Trophoblast cell (in vitro differentiated cells and primary cell): ENCODE data around the gene LRGUK.

ENCODE experiments used
- DNase-seq, 2 donors: peaks; one replicate each; pipeline ENCODE4 v3.0.0-alpha.2; 2016
- H2AFZ ChIP-seq: 2 replicates; pipeline ENCODE4 v1.6.1; 2013; ENCODE audit warnings: low read length, moderate library complexity, mild to moderate bottlenecking; ENCODE audit not compliant: insufficient read depth, poor library complexity
- H2AK5ac ChIP-seq: 2 replicates; pipeline ENCODE4 v1.6.1; 2013; ENCODE audit warnings: mild to moderate bottlenecking, low read length
- H2BK120ac ChIP-seq: 2 replicates; pipeline ENCODE4 v1.6.1; 2013; ENCODE audit warnings: low read length, mild to moderate bottlenecking, moderate library complexity; ENCODE audit not compliant: insufficient read depth, poor library complexity
- H2BK12ac ChIP-seq: 2 replicates; pipeline ENCODE4 v1.6.1; 2013; ENCODE audit warnings: mild to moderate bottlenecking, low read length, moderate library complexity
- H2BK5ac ChIP-seq: 2 replicates; pipeline ENCODE4 v1.6.1; 2013; ENCODE audit warnings: low read length, low read depth, moderate library complexity, mild to moderate bottlenecking; ENCODE audit not compliant: poor library complexity
- H3K14ac ChIP-seq: 2 replicates; pipeline ENCODE4 v1.6.1; 2013; ENCODE audit warnings: mild to moderate bottlenecking, low read length
- H3K18ac ChIP-seq: 2 replicates; pipeline ENCODE4 v1.6.1; 2013; ENCODE audit warnings: mild to moderate bottlenecking, low read length
- H3K23ac ChIP-seq: 2 replicates; pipeline ENCODE4 v1.6.1; 2013; ENCODE audit warnings: low read length
- H3K27ac ChIP-seq: 2 replicates; pipeline ENCODE4 v1.5.1; 2013; ENCODE audit warnings: low read depth, mild to moderate bottlenecking, inconsistent platforms, low read length, moderate library complexity
- H3K27me3 ChIP-seq: 2 replicates; pipeline ENCODE4 v1.6.1; 2013; ENCODE audit warnings: inconsistent platforms, mild to moderate bottlenecking, low read length, moderate library complexity; ENCODE audit not compliant: insufficient read depth
- H3K36me3 ChIP-seq, 2 experiments: 1 replicate in 1 of 2; 2 replicates in 1 of 2; pipeline ENCODE4 v1.6.1; 2013; ENCODE audit warnings: low read length in 2 of 2, mild to moderate bottlenecking in 2 of 2, moderate library complexity in 1 of 2; ENCODE audit not compliant: insufficient read depth in 2 of 2, control insufficient read depth in 1 of 2
- H3K4ac ChIP-seq: 2 replicates; pipeline ENCODE4 v1.6.1; 2013; ENCODE audit warnings: low read depth, mild to moderate bottlenecking, low read length, moderate library complexity
- H3K4me1 ChIP-seq, 2 experiments: 1 replicate in 1 of 2; 2 replicates in 1 of 2; pipeline ENCODE4 v1.6.1; 2013; ENCODE audit warnings: low read length in 2 of 2, mild to moderate bottlenecking in 2 of 2, moderate library complexity in 1 of 2; ENCODE audit not compliant: insufficient read depth in 2 of 2, control insufficient read depth in 1 of 2
- H3K4me2 ChIP-seq: 2 replicates; pipeline ENCODE4 v1.6.1; 2013; ENCODE audit warnings: inconsistent platforms, mild to moderate bottlenecking, low read length, moderate library complexity
- H3K4me3 ChIP-seq: 2 replicates; pipeline ENCODE4 v1.5.1; 2013; ENCODE audit warnings: mild to moderate bottlenecking, low read depth, low read length, inconsistent platforms
- H3K79me1 ChIP-seq: one replicate; pipeline ENCODE4 v1.6.1; 2013; ENCODE audit warnings: low read length
- H3K79me2 ChIP-seq: 2 replicates; pipeline ENCODE4 v1.6.1; 2013; ENCODE audit warnings: low read length, mild to moderate bottlenecking; ENCODE audit not compliant: control insufficient read depth, insufficient read depth, poor library complexity
- H3K9ac ChIP-seq: 2 replicates; pipeline ENCODE4 v1.6.1; 2013; ENCODE audit warnings: mild to moderate bottlenecking, low read length
- H3K9me3 ChIP-seq: 2 replicates; pipeline ENCODE4 v1.6.1; 2013; ENCODE audit warnings: low read depth, mild to moderate bottlenecking, control low read depth, inconsistent platforms, low read length; ENCODE audit not compliant: insufficient read depth
- H4K12ac ChIP-seq: 2 replicates; pipeline ENCODE4 v1.6.1; 2013; ENCODE audit warnings: low read depth, mild to moderate bottlenecking, low read length, moderate library complexity
- H4K8ac ChIP-seq: 2 replicates; pipeline ENCODE4 v1.6.1; 2013; ENCODE audit warnings: low read depth, mild to moderate bottlenecking, low read length, moderate library complexity
- H4K91ac ChIP-seq: one replicate; pipeline ENCODE4 v1.6.1; 2013; ENCODE audit warnings: low read depth, mild to moderate bottlenecking, low read length, moderate library complexity
- WGBS: extraction: QIAGEN DNeasy Blood & Tissue Kit; methylation state at CpG from one replicate; pipeline ENCODE4 v1.1.7; 2013; ENCODE audit warnings: missing lambda C conversion rate; ENCODE audit not compliant: insufficient read length, insufficient coverage; ENCODE audit errors: extremely low coverage; 5-methylcytosine and 5-hydroxymethylcytosine counted together

The LRGUK gene

DNA sequence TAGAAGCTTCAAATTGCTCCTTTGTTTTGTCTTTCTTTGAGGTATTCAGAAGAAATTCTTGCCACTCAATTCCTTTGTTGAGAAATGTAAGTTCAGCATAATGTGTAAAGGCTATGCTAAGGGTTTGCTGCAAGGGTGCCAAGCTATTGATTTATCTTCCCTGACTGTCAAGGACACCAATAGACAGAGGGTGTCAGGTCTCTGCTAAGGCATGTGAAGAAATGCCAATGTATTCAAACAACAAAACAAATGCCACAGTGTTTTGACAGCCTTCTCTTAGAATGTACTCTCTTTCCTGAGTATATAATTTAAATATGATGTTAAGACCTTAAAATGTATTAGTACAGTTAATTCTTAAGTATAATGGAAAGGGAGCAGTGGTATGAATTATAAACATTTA is 62.4 kb downstream of the LRGUK start:
- Histone ChIP-seq H4K12ac (no peak overlapping the region), H2AK5ac (no peak overlapping the region), H2BK5ac (no peak overlapping the region), H3K4ac (no peak overlapping the region), H3K14ac (no peak overlapping the region), H4K8ac (no peak overlapping the region), H3K79me1 (no peaks in the 10 kb centered on the region), H3K4me3 (no peak overlapping the region), H3K9me3 (no peaks in the 10 kb centered on the region), H4K91ac (no peak overlapping the region), H2BK12ac (no peak overlapping the region), H3K4me2 (no peak overlapping the region), H3K36me3 (no peaks in the 10 kb centered on the region), H3K79me2 (no peaks in the 10 kb centered on the region), H2BK120ac (no peak overlapping the region), H3K18ac (no peak overlapping the region), H3K27ac (no peak overlapping the region), H2AFZ (no peak overlapping the region), H3K23ac (no peak overlapping the region), H3K9ac (no peak overlapping the region), H3K4me1 (no peaks in the 10 kb centered on the region), H3K27me3 (no peaks in the 10 kb centered on the region)
- DNase-seq, result no peak

DNA sequence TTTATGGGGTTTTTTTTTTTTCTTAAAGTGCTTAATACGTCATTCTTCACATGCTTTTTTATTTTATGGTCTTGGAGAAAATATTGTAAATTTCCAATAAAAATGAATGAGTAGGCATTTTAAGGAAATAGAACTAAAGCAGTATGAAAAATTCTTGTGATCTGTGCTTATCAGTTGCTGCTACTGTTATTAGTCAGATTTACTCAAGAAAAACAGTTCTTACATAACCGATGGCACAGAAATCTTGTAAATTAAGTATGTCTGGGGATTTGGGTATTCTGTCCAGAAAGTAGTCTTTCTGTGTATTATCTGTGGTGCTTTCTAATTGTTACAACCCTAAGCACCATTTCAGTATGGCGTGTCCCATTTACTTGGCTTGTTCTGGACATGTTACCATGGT is 64.7 kb downstream of the LRGUK start:
- Histone ChIP-seq H3K9me3 (no peaks in the 10 kb centered on the region), H3K79me2 (no peaks in the 10 kb centered on the region), H2BK12ac (no peak overlapping the region), H3K4me3 (no peak overlapping the region), H3K36me3 (no peaks in the 10 kb centered on the region), H2AFZ (no peak overlapping the region), H3K18ac (no peak overlapping the region), H3K27ac (no peak overlapping the region), H3K79me1 (no peaks in the 10 kb centered on the region), H2BK120ac (no peak overlapping the region), H3K4me2 (no peak overlapping the region), H2BK5ac (no peak overlapping the region), H3K23ac (no peak overlapping the region), H3K4ac (no peak overlapping the region), H3K14ac (no peak overlapping the region), H3K9ac (no peak overlapping the region), H4K8ac (no peak overlapping the region), H4K12ac (no peak overlapping the region), H2AK5ac (no peak overlapping the region), H3K27me3 (no peaks in the 10 kb centered on the region), H3K4me1 (no peaks in the 10 kb centered on the region), H4K91ac (no peak overlapping the region)
- no CpG with 5 or more reads among the region's 3 CpGs for WGBS
- no peak for DNase-seq

DNA sequence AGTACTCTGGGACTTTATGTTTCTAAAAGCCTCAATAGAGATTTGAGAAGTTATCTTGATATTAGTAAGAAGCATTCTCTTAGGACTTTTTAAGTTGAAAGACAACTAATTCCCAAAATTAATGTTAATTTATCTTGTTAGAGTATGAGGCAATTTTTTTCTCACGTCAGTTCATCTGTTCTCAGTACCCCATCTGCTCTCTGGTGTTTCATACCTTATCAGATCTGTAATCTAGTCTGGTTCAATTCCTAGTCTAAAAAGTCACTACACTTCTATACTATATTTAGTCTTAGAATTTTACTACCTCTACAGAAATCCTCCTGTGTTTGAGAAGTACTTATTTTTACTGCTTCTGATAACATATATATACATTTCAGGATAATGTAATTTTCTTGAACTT is 66.1 kb downstream of the LRGUK start:
- H3K79me2 ChIP-seq, result no peaks in the 10 kb centered on the region
- no peak overlapping the region for H3K4me3 ChIP-seq
- no peak overlapping the region for H3K23ac ChIP-seq
- no peak overlapping the region for H3K9ac ChIP-seq
- no peak overlapping the region for H4K91ac ChIP-seq
- no peak for DNase-seq
- H3K9me3 ChIP-seq, result no peaks in the 10 kb centered on the region
- H3K18ac ChIP-seq, result no peak overlapping the region
- H2AK5ac ChIP-seq, result no peak overlapping the region
- no peaks in the 10 kb centered on the region for H3K79me1 ChIP-seq
- no peak overlapping the region for H3K14ac ChIP-seq
- no peak overlapping the region for H2BK12ac ChIP-seq
- H2BK5ac ChIP-seq, result no peak overlapping the region
- H2AFZ ChIP-seq, result no peak overlapping the region
- H3K4me1 ChIP-seq, result no peaks in the 10 kb centered on the region
- H3K27ac ChIP-seq, result no peak overlapping the region
- no peak overlapping the region for H2BK120ac ChIP-seq
- no peak overlapping the region for H3K4me2 ChIP-seq
- no peak overlapping the region for H4K12ac ChIP-seq
- whole genome bisulfite sequencing, result no CpG with 5 or more reads among the region's 1 CpG
- no peak overlapping the region for H4K8ac ChIP-seq
- H3K27me3 ChIP-seq, result no peaks in the 10 kb centered on the region
- H3K36me3 ChIP-seq, result no peaks in the 10 kb centered on the region
- H3K4ac ChIP-seq, result no peak overlapping the region

DNA sequence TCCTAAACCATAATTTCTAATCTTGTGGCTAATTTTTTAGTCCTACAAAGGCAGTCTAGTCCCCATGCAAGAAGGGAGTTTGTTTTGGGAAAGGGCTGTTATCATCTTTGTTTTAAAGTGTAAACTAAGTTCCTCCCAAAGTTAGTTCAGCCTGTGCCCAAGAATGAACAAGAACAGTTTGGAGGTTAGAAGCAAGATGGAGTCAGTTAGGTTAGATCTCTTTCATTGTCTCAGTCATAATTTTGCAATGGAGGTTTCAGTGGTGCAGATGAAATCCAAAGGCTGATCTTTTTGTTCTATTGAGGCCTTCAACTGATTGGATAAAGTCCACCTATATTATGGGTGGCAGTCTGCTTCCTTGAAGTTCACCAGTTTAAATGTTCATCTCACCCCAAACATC is 68.1 kb downstream of the LRGUK start:
- H2BK5ac ChIP-seq, result no peak overlapping the region
- no peak overlapping the region for H4K8ac ChIP-seq
- DNase-seq, result no peak
- no peak overlapping the region for H2BK120ac ChIP-seq
- H2AFZ ChIP-seq, result no peak overlapping the region
- H3K79me1 ChIP-seq, result no peaks in the 10 kb centered on the region
- H3K9ac ChIP-seq, result no peak overlapping the region
- no peaks in the 10 kb centered on the region for H3K4me1 ChIP-seq
- H3K79me2 ChIP-seq, result no peaks in the 10 kb centered on the region
- H3K4me2 ChIP-seq, result no peak overlapping the region
- H3K27ac ChIP-seq, result no peak overlapping the region
- H2BK12ac ChIP-seq, result no peak overlapping the region
- H3K18ac ChIP-seq, result no peak overlapping the region
- no peaks in the 10 kb centered on the region for H3K9me3 ChIP-seq
- H3K4me3 ChIP-seq, result no peak overlapping the region
- no peaks in the 10 kb centered on the region for H3K27me3 ChIP-seq
- no peak overlapping the region for H3K23ac ChIP-seq
- no peak overlapping the region for H3K4ac ChIP-seq
- H4K12ac ChIP-seq, result no peak overlapping the region
- H3K14ac ChIP-seq, result no peak overlapping the region
- H3K36me3 ChIP-seq, result no peaks in the 10 kb centered on the region
- H2AK5ac ChIP-seq, result no peak overlapping the region
- H4K91ac ChIP-seq, result no peak overlapping the region

DNA sequence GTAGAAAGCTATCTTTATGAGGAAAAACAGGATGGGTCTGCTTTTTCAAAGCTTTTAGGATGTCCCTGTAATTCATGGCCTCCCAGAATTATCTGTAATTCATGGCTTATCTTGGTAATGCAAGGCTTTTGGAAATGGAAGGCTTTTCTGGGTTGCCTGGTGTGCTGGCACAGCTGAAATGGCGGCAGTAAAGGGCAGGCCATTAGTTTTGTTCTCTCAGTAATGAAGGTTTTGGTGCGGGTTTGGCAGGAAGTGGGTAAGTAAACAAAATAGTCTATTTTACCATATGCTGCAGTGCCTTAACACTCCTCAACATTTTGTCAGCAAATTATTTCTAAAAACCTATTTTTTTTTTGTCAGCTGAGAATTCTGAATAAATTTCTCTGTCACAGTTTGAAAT is 69.3 kb downstream of the LRGUK start:
- Histone ChIP-seq H2AK5ac (no peak overlapping the region), H2BK5ac (no peak overlapping the region), H3K9ac (no peak overlapping the region), H4K12ac (no peak overlapping the region), H3K79me1 (no peaks in the 10 kb centered on the region), H4K8ac (no peak overlapping the region), H3K36me3 (no peaks in the 10 kb centered on the region), H2AFZ (no peak overlapping the region), H2BK12ac (no peak overlapping the region), H3K18ac (no peak overlapping the region), H3K23ac (no peak overlapping the region), H2BK120ac (no peak overlapping the region), H4K91ac (no peak overlapping the region), H3K4me2 (no peak overlapping the region), H3K4ac (no peak overlapping the region), H3K4me3 (no peak overlapping the region), H3K14ac (no peak overlapping the region), H3K9me3 (no peaks in the 10 kb centered on the region), H3K4me1 (no peaks in the 10 kb centered on the region), H3K27me3 (no peaks in the 10 kb centered on the region), H3K27ac (no peak overlapping the region), H3K79me2 (no peaks in the 10 kb centered on the region)
- DNase-seq, result no peak
- no CpG with 5 or more reads among the region's 2 CpGs for WGBS
